Hepatocyte (in vitro differentiated cells): Measurements from ENCODE around the gene MSMO1.

Experiments used
- CTCF ChIP-seq: fragments of 200-600 bp; sonication (generic); IDR thresholded peaks from 2 replicates; pipeline ENCODE4 v1.5.1; 2016; ENCODE audit warnings: antibody characterized with exemption, mild to moderate bottlenecking; ENCODE audit not compliant: poor library complexity
- EZH2phosphoT487 ChIP-seq: fragments of 200-600 bp; sonication (generic); IDR thresholded peaks from one replicate; pipeline ENCODE4 v1.6.1; 2018; ENCODE audit warnings: antibody characterized with exemption, mild to moderate bottlenecking, low read depth, moderate library complexity; ENCODE audit not compliant: unreplicated experiment, severe bottlenecking

GRCh38 chr4:165375465-165375864, 48.0 kb downstream of the MSMO1 start:
- TF ChIP-seq CTCF (no peak), EZH2phosphoT487 (no peak)
